ENCODE results near the gene HSPA14.

HSPA14 gene

GRCh38 chr10:14917827-14918226 is 79.7 kb downstream of the HSPA14 start:
- no peaks in the 10 kb centered on the region for H3K4me1 ChIP-seq (ENCODE audit: insufficient read depth, low read length, severe bottlenecking)
- H3F3A ChIP-seq (ENCODE audit: insufficient read depth, low read length): no peaks in the 10 kb centered on the region
- H3K4me3 ChIP-seq (ENCODE audit: low read depth, low read length, poor library complexity, severe bottlenecking): no peak overlapping the region
- H3K4me2 ChIP-seq (ENCODE audit: low read length): no peak overlapping the region
- peaks cover 100% of the 10 kb centered on the region for H3K36me3 ChIP-seq (ENCODE audit: insufficient read depth, low read length)
- H3K9ac ChIP-seq (ENCODE audit: low read length): no peak overlapping the region
- TF ChIP-seq EZH2 (IDR thresholded peaks at IDR 0.05; ENCODE audit: borderline replicate concordance, low read length) (no peak), CTCF (IDR thresholded peaks at IDR 0.05; ENCODE audit: low read length) (no peak)
- H4K20me1 ChIP-seq (ENCODE audit: insufficient read depth, low read length): no peaks in the 10 kb centered on the region
- H3K9me3 ChIP-seq (ENCODE audit: low read length): peaks cover 20% of the 10 kb centered on the region
- H3K79me2 ChIP-seq (ENCODE audit: insufficient read depth, low read length): 0 out of 2 replicates have a peak, but pooled peaks cover 5% of the 10 kb centered on the region
- no peaks in the 10 kb centered on the region for H3K9me2 ChIP-seq (ENCODE audit: low read depth, low read length)
- H3K27me3 ChIP-seq (ENCODE audit: insufficient read depth, low read length): no peaks in the 10 kb centered on the region
- no peak overlapping the region for H3K27ac ChIP-seq (ENCODE audit: low read depth, low read length, poor library complexity, severe bottlenecking)
- no peak overlapping the region for H2AFZ ChIP-seq (ENCODE audit: low read length)

- no peak overlapping the region for H3K9ac ChIP-seq (ENCODE audit: low read length)
- TF ChIP-seq CTCF (IDR thresholded peaks at IDR 0.05; ENCODE audit: low read length) (no peak), EZH2 (IDR thresholded peaks at IDR 0.05; ENCODE audit: borderline replicate concordance, low read length) (no peak)
- H3K27ac ChIP-seq (ENCODE audit: low read depth, low read length, poor library complexity, severe bottlenecking): no peak overlapping the region
- 0 out of 2 replicates have a peak, but pooled peaks cover 5% of the 10 kb centered on the region for H3K79me2 ChIP-seq (ENCODE audit: insufficient read depth, low read length)
- H3F3A ChIP-seq (ENCODE audit: insufficient read depth, low read length): no peaks in the 10 kb centered on the region
- H3K36me3 ChIP-seq (ENCODE audit: insufficient read depth, low read length): peaks cover 100% of the 10 kb centered on the region
- no peaks in the 10 kb centered on the region for H3K4me1 ChIP-seq (ENCODE audit: insufficient read depth, low read length, severe bottlenecking)
- H3K4me2 ChIP-seq (ENCODE audit: low read length): no peak overlapping the region
- H3K9me2 ChIP-seq (ENCODE audit: low read depth, low read length): no peaks in the 10 kb centered on the region
- no peak overlapping the region for H2AFZ ChIP-seq (ENCODE audit: low read length)
- peaks cover 20% of the 10 kb centered on the region for H3K9me3 ChIP-seq (ENCODE audit: low read length)
- no peaks in the 10 kb centered on the region for H3K27me3 ChIP-seq (ENCODE audit: insufficient read depth, low read length)
- no peak overlapping the region for H3K4me3 ChIP-seq (ENCODE audit: low read depth, low read length, poor library complexity, severe bottlenecking)
- no peaks in the 10 kb centered on the region for H4K20me1 ChIP-seq (ENCODE audit: insufficient read depth, low read length)
These were observed 80.9 kb downstream of the HSPA14 start for GRCh38 chr10:14918964-14919363.

All from OCI-LY1 (cell line).